ENCODE results near the gene UNK.

The UNK gene

GRCh38 chr17:75814900-75815373 lies 30.3 kb downstream of the UNK start:
- no peak for TF ChIP-seq CTCF (IDR thresholded peaks at IDR 0.05; ENCODE audit: low read depth, low read length)

GRCh38 chr17:75815399-75815798 lies 30.8 kb downstream of the UNK start:
- TF ChIP-seq CTCF (IDR thresholded peaks at IDR 0.05; ENCODE audit: low read depth, low read length) = no peak
- H3K4me3 ChIP-seq (ENCODE audit: low read depth, low read length) = no peak overlapping the region

More at GRCh38 chr17:75814900-75815373, 30.3 kb downstream of the UNK start:
- no peak overlapping the region for H3K4me3 ChIP-seq (ENCODE audit: low read depth, low read length)

GRCh38 chr17:75816693-75817092 lies 32.1 kb downstream of the UNK start:
- no peak overlapping the region for H3K4me3 ChIP-seq (ENCODE audit: low read depth, low read length)
- no peak for TF ChIP-seq CTCF (IDR thresholded peaks at IDR 0.05; ENCODE audit: low read depth, low read length)

- TF ChIP-seq CTCF (IDR thresholded peaks at IDR 0.05; ENCODE audit: low read depth, low read length) = no peak
- H3K4me3 ChIP-seq (ENCODE audit: low read depth, low read length) = no peak overlapping the region
Observed at GRCh38 chr17:75817571-75817970, 33.0 kb downstream of the UNK start.

GRCh38 chr17:75818326-75818885 lies 33.8 kb downstream of the UNK start:
- no peak overlapping the region for H3K4me3 ChIP-seq (ENCODE audit: low read depth, low read length)
- no peak for TF ChIP-seq CTCF (IDR thresholded peaks at IDR 0.05; ENCODE audit: low read depth, low read length)

- TF ChIP-seq CTCF (IDR thresholded peaks at IDR 0.05; ENCODE audit: low read depth, low read length) = no peak
Observed at GRCh38 chr17:75819116-75819515, 34.5 kb downstream of the UNK start.

GRCh38 chr17:75819678-75820077 lies 35.1 kb downstream of the UNK start:
- H3K4me3 ChIP-seq (ENCODE audit: low read depth, low read length) = no peak overlapping the region
- TF ChIP-seq CTCF (IDR thresholded peaks at IDR 0.05; ENCODE audit: low read depth, low read length) = no peak

More at GRCh38 chr17:75819116-75819515, 34.5 kb downstream of the UNK start:
- no peak overlapping the region for H3K4me3 ChIP-seq (ENCODE audit: low read depth, low read length)

Measured in WI38 (cell line).